DND-41 (cell line): ENCODE data around the gene SEMA7A.

Experiments
- ATAC-seq: fragments of 200-7000 bp; cut with Tn5 transposase; 3 replicates; pipeline ENCODE4 v1.9.1; 2021; ENCODE audit warnings: low read depth; ENCODE audit not compliant: insufficient read depth
- DNase-seq: peaks from one replicate; pipeline ENCODE4 v3.0.0-alpha.2; 2020
- H2AFZ ChIP-seq: 2 replicates; pipeline ENCODE4 v1.6.0; 2012; ENCODE audit warnings: low read depth, low read length
- H3K27ac ChIP-seq: 2 replicates; pipeline ENCODE4 v1.5.1; 2012; ENCODE audit warnings: low read length, inconsistent platforms
- H3K27me3 ChIP-seq: fragments of 200-600 bp; sonication (generic); 2 replicates; pipeline ENCODE4 v1.6.0; 2012; ENCODE audit warnings: low read length, mild to moderate bottlenecking, inconsistent platforms; ENCODE audit not compliant: insufficient read depth, poor library complexity
- H3K36me3 ChIP-seq: 2 replicates; pipeline ENCODE4 v1.5.1; 2012; ENCODE audit warnings: low read length, inconsistent platforms; ENCODE audit not compliant: insufficient read depth
- H3K4me1 ChIP-seq: 2 replicates; pipeline ENCODE4 v1.5.1; 2012; ENCODE audit warnings: mild to moderate bottlenecking, low read length; ENCODE audit not compliant: insufficient read depth
- H3K4me2 ChIP-seq: 2 replicates; pipeline ENCODE4 v1.6.0; 2012; ENCODE audit warnings: mild to moderate bottlenecking, moderate library complexity, low read length, inconsistent platforms; ENCODE audit not compliant: insufficient read depth
- H3K4me3 ChIP-seq, 2 experiments: fragments of 200-600 bp in 1 of 2; shearing (Covaris generic) in 1 of 2; 2 replicates each; pipeline ENCODE4 v1.5.1; 2012 to 2016; ENCODE audit warnings: inconsistent platforms in 2 of 2, low read length in 2 of 2, mild to moderate bottlenecking in 2 of 2, low read depth in 1 of 2, moderate library complexity in 1 of 2
- H3K79me2 ChIP-seq: 2 replicates; pipeline ENCODE4 v1.6.0; 2012; ENCODE audit warnings: low read length, inconsistent platforms; ENCODE audit not compliant: insufficient read depth
- H3K9ac ChIP-seq: 2 replicates; pipeline ENCODE4 v1.6.0; 2012; ENCODE audit warnings: low read depth, mild to moderate bottlenecking, inconsistent platforms, low read length, moderate library complexity
- H3K9me3 ChIP-seq: 2 replicates; pipeline ENCODE4 v1.5.1; 2012; ENCODE audit warnings: low read length, moderate library complexity, mild to moderate bottlenecking, inconsistent platforms; ENCODE audit not compliant: insufficient read depth, severe bottlenecking
- H4K20me1 ChIP-seq: 2 replicates; pipeline ENCODE4 v1.6.0; 2012; ENCODE audit warnings: low read length; ENCODE audit not compliant: insufficient read depth
- EZH2 ChIP-seq: IDR thresholded peaks from 3 replicates; pipeline ENCODE4 v1.6.1; 2012; ENCODE audit warnings: borderline replicate concordance, low read depth, mild to moderate bottlenecking, moderate library complexity, low read length, inconsistent platforms; ENCODE audit not compliant: severe bottlenecking
- TF ChIP-seq, protein P1 (sequence below): IDR thresholded peaks from 2 replicates; pipeline ENCODE4 v1.5.1; 2012; ENCODE audit warnings: borderline replicate concordance, low read length, moderate library complexity, mild to moderate bottlenecking; ENCODE audit not compliant: poor library complexity, severe bottlenecking; ENCODE audit errors: extremely low read depth

The SEMA7A gene

DNA sequence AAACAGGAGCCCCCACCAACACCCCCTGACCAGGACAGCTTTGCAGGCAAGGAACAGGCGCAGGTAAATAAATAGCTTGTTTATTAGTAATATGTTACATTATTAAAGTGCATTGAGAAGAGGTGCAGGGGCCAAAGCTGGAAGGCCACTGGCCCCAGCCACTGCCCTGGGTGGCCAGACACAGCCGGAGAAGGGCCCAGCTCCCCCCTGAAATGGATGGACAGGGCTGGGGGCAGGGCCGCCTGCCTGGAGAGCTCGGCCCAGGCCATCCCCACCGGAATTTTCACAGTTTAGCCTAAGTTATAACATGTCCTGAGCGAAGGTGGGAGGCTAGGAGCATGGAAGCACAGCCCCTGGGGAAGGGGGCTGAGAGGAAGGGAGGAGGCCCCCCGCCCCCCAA lies 24.5 kb downstream of the SEMA7A start:
- peaks cover 33% of the 10 kb centered on the region for H3K36me3 ChIP-seq
- H3K4me1 ChIP-seq = peaks cover 2% of the 10 kb centered on the region
- H3K27me3 ChIP-seq = no peaks in the 10 kb centered on the region
- no peak for ATAC-seq
- TF ChIP-seq, protein P1, sequence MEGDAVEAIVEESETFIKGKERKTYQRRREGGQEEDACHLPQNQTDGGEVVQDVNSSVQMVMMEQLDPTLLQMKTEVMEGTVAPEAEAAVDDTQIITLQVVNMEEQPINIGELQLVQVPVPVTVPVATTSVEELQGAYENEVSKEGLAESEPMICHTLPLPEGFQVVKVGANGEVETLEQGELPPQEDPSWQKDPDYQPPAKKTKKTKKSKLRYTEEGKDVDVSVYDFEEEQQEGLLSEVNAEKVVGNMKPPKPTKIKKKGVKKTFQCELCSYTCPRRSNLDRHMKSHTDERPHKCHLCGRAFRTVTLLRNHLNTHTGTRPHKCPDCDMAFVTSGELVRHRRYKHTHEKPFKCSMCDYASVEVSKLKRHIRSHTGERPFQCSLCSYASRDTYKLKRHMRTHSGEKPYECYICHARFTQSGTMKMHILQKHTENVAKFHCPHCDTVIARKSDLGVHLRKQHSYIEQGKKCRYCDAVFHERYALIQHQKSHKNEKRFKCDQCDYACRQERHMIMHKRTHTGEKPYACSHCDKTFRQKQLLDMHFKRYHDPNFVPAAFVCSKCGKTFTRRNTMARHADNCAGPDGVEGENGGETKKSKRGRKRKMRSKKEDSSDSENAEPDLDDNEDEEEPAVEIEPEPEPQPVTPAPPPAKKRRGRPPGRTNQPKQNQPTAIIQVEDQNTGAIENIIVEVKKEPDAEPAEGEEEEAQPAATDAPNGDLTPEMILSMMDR = no peak
- TF ChIP-seq EZH2 = no peak
- H3K27ac ChIP-seq = no peak overlapping the region
- no peak for DNase-seq
- H2AFZ ChIP-seq = no peak overlapping the region
- no peaks in the 10 kb centered on the region for H3K9me3 ChIP-seq
- no peaks in the 10 kb centered on the region for H3K79me2 ChIP-seq
- no peak overlapping the region for H3K4me2 ChIP-seq
- H4K20me1 ChIP-seq = no peaks in the 10 kb centered on the region
- no peak overlapping the region for H3K9ac ChIP-seq
- no peak overlapping the region for H3K4me3 ChIP-seq

DNA sequence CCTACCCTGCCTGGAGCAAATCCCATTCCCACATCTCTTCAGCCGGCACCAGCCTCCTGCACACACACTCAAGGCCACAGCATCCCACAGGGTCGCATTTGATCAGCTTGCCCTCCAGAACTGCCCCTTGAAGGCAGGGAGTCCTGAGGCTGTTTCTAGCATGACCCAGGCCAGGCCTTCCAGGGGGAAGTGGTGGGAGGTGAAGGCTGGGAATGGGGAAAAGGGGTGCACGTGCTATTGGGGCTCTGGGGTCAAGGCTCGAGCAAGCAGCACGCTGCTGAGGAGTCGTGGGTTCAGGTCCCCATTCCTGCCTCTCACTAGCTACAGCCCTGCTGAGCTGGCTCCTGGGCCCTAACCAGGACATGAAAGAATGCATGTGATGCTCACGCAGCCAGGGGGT lies 24.9 kb downstream of the SEMA7A start:
- H2AFZ ChIP-seq = no peak overlapping the region
- TF ChIP-seq, protein P1 = no peak
- no peak for TF ChIP-seq EZH2
- no peaks in the 10 kb centered on the region for H3K9me3 ChIP-seq
- H3K9ac ChIP-seq = no peak overlapping the region
- ATAC-seq = no peak
- no peak for DNase-seq
- no peaks in the 10 kb centered on the region for H3K27me3 ChIP-seq
- no peaks in the 10 kb centered on the region for H3K79me2 ChIP-seq
- H4K20me1 ChIP-seq = no peaks in the 10 kb centered on the region
- H3K27ac ChIP-seq = no peak overlapping the region; the same call in 1 of the 2 replicates
- peaks cover 6% of the 10 kb centered on the region for H3K4me1 ChIP-seq
- H3K4me2 ChIP-seq = no peak overlapping the region
- H3K4me3 ChIP-seq = no peak overlapping the region
- peaks cover 29% of the 10 kb centered on the region for H3K36me3 ChIP-seq

DNA sequence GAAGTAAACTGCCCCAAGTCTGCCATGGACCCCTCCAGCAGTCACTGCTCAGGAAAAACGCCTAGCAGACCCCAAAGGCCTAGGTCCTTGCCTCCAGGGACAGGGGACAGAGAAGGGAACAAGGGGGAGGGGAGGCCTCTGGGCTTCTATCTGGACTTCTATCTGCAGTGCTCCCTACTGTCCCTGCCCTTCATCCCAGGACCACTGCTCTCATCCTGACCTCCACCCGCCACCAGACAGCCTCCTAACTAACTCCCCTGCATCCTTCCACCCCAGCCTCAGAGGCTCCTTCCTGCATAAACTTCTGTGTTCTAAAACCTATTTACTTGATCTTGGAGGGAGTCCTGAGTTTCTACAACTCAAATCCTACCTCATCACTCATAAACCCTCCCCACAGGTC lies 25.4 kb downstream of the SEMA7A start:
- no peaks in the 10 kb centered on the region for H3K9me3 ChIP-seq
- ATAC-seq (0 out of 3 replicates have a peak, but pooled peaks have one; percentile 6), DNase-seq (no peak)
- H4K20me1 ChIP-seq = no peaks in the 10 kb centered on the region
- TF ChIP-seq, protein P1 = no peak
- no peak for TF ChIP-seq EZH2
- no peak overlapping the region for H3K4me2 ChIP-seq
- no peaks in the 10 kb centered on the region for H3K27me3 ChIP-seq
- H3K27ac ChIP-seq = no peak overlapping the region; the same call in 1 of the 2 replicates
- H3K79me2 ChIP-seq = no peaks in the 10 kb centered on the region
- peaks cover 24% of the 10 kb centered on the region for H3K36me3 ChIP-seq
- H3K4me1 ChIP-seq = peaks cover 10% of the 10 kb centered on the region
- H3K9ac ChIP-seq = no peak overlapping the region
- no peak overlapping the region for H2AFZ ChIP-seq
- no peak overlapping the region for H3K4me3 ChIP-seq

DNA sequence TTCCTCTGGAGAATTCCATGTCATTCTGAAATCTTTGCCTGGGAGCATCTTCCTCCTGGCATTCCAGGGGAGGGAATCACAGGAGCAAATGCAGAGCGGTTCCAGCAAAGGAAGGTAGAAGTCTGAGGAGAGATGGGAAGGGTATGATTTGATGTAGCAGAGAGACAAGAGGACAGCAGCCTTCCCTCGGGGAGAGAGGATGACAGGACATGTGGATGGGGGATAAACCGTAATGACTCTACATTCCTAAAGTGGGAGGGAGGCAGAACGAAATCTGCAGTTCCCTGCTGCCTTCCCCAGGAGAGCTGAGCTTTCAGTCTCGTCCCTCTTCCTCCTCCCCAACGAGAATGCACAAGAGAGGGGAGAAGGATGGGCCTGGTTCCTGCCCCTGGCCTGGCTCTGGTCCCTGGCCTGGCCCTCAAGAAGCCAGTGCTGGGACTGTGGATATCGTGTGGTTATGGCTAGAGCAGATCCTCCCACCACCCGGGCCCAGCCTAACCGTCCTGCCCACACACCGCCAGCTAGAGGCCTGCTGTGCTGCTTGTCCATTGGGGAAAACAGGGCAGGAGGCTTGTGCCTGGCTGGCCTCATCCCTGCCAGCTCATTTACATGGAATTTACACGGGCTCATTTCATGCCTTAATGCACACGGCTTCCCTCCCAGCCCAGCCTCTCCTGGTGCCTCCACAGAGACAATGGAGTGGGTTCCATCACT lies 26.6 kb downstream of the SEMA7A start:
- DNase-seq = no peak
- Histone ChIP-seq H3K4me3 (no peak overlapping the region), H3K4me1 (peaks cover 23% of the 10 kb centered on the region)

More for the DNA sequence above, 26.6 kb downstream of the SEMA7A start:
- H3K36me3 ChIP-seq = peaks cover 19% of the 10 kb centered on the region
- H2AFZ ChIP-seq = no peak overlapping the region
- no peaks in the 10 kb centered on the region for H3K79me2 ChIP-seq
- no peak overlapping the region; the same call in 1 of the 2 replicates for H3K27ac ChIP-seq
- H3K27me3 ChIP-seq = no peaks in the 10 kb centered on the region
- no peak for ATAC-seq
- H3K9ac ChIP-seq = no peak overlapping the region
- H3K9me3 ChIP-seq = no peaks in the 10 kb centered on the region
- TF ChIP-seq, protein P1 = no peak
- TF ChIP-seq EZH2 = no peak
- H3K4me2 ChIP-seq = no peak overlapping the region
- H4K20me1 ChIP-seq = no peaks in the 10 kb centered on the region
